GM18517 (cell line): ENCODE measurements around the gene CTSW.

Experiments
- ATAC-seq: cut with Tn5 transposase; IDR thresholded peaks from one replicate; pipeline ENCODE4 v1.9.1; 2021; ENCODE audit warnings: mild to moderate bottlenecking, moderate library complexity; ENCODE audit not compliant: unreplicated experiment

The CTSW gene

DNA sequence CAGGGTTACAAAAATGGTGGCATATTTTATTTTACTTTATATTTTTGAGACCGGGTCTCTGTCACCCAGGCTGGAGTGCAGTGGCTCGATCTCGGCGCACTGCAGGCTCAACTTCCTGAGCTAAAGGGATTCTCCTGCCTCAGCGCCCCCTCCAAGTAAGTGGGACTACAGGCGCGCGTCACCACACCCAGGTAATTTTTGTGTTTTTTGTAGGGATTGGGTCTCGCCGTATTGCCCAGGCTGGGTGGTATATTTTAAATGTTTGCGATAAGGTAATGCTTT, 21.2 kb downstream of the CTSW start:
- no peak for ATAC-seq

- no peak for ATAC-seq
Observed at GRCh38 chr11:65903068-65903481, 23.4 kb downstream of the CTSW start.

DNA sequence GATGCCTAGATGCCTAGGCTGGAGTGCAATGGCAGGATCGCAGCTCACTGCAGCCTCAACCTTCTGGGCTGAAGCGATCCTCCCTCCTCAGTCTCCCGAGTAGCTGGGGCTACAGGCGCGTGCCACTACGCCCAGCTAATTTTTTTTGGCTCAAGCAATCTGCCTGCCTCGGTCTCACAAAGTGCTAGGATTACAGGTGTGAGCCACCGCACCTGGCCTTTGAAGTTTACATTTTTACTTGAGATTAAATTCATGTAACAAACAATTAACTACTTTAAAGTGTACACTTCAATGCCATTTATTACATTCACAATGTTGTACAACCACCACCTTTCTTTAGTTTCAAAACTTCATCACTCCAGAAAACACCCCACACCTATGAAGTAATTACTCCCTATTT, 24.1 kb downstream of the CTSW start:
- no peak for ATAC-seq

DNA sequence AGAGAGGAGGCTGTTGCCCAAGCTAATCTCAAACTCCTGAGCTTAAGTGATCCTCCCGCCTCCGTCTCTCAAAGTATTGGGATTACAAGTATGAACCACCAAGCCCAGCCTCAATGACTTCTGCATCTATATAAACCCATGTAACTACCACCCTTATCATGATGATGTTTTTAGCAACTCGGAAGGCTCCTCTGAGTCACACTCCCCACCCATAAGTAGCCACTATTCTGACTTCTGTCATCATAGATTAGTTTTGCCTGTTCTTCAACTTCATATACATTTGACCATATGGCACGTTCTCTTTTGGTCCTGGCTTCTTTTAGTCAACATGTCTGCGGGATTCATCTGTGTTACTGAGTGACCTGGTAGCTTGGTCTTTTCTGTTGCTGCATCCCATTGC, 27.0 kb downstream of the CTSW start:
- ATAC-seq: no peak

GRCh38 chr11:65907878-65908277, 28.2 kb downstream of the CTSW start:
- no peak for ATAC-seq

DNA sequence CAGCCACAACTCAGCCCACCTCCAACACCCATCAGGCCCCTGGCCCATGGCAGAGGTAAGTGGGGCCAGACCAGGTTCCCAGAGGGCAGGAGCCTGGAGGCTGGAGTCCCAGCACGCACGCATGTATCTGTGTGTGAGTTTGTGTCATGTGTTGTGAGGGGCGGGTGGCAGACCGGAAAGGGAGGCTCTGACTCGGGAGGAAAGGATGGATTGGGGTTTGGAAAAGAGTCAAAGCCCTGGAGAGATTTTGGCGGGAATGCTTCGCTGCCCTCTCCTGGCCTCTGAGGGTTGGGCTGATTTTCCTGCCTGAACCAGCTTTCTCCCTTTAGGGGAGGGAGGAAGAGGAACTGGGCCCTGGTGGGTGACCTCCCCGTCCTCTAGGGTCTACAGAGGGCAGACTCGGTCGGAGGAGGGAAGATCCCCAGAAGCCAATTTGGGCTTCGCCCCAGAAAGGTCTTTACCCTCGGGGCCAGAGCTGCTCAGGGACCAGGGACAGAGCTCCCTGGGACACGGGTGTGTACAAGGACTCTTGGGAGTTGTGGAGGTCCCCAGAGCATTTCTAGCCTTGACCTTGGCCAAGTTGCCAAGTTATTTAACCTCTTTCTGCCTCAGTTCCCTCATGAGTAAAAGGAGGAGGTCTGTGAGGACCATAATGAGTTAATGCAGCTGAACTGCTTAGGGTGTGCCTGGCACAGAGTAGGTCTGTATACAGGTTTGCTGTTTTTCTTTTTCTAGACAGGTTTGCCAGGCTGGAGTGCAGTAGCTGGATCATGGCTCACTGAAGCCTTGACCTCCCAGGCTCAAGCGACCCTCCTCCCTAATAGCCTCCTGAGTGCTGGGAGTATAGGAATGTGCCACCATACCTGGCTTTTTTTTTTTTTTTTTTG, 32.3 kb downstream of the CTSW start:
- no peak for ATAC-seq

DNA sequence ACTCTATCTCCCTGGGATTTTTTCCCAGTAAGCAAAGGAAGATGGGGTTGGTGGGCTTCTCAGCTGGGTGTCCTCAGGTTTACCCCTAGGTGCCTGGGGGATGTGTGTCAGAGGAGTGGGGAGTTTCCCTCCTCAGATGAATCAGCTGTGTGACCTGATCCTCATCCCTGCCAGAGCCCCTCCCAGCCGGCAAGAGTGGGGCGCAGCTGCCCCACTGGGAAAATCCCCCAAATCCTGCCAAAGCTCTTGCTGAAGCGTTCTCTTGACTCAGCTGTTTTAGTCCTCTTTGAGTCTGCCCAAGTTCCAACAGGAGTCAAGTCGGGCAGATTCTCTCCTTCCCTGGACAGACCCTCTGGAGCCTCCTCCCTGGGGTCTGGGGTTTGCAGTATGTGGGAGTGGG, 33.2 kb downstream of the CTSW start:
- no peak for ATAC-seq

- ATAC-seq: no peak
Observed at GRCh38 chr11:65915101-65915820, 35.6 kb downstream of the CTSW start.

DNA sequence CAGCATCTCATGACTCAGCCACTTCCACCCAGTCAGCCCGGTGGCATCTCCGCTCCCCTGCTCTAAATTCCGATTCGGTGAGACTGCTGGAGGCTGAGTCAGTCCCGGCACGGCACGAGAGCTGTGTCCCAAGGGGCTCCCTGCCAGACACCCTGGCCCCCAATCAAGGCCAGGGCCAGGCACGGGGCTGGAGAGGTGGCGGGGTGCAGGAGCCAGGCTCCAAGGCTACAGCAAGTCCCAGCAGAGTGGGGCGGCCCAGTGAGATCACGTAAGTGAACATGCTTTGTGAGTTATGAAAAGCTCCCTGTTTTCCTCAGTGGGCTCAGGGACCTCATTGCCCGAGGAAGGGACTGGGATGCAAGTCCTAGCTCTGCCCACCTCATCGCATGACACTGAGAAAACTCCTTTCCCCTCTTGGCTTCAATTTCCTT, 36.2 kb downstream of the CTSW start:
- ATAC-seq: no peak

DNA sequence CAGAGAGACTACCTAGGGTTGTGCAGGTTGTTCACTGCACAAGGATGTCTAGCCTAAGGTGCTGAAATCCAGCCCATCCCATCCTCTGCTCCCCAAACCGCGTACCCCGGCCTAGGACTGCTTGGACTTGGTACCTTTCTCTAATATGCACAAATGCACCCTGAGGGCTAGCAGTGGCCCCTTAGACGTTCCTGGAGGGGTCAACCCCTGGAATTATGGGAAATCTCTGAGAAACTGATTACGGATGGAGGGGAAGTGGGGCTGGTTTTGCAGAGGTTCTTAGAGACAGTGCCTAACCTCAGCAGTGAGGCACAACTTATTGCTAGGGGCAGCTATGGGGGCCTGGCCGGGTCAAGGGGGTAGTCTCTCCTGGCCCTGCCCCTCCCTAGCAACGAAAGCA, 36.8 kb downstream of the CTSW start:
- ATAC-seq: no peak

GRCh38 chr11:65917077-65917433, 37.4 kb downstream of the CTSW start:
- no peak for ATAC-seq

- ATAC-seq: no peak
Observed at GRCh38 chr11:65917434-65918210, 38.0 kb downstream of the CTSW start.

GRCh38 chr11:65918211-65919140, 38.8 kb downstream of the CTSW start, which contains the start of gene C11orf68:
TSS of gene C11orf68 (minus strand) at chr11:65919062. CDS start at chr11:65919031, 31 bp downstream.
- ATAC-seq: peak; percentile 33

GRCh38 chr11:65919141-65919572, 39.5 kb downstream of the CTSW start, which contains the start of gene DRAP1:
TSS of gene DRAP1 (plus strand) at chr11:65919426. CDS start at chr11:65919502, 76 bp downstream.
- ATAC-seq: peak; percentile 81

GRCh38 chr11:65919573-65920371, 40.1 kb downstream of the CTSW start:
- peak; percentile 52 for ATAC-seq

DNA sequence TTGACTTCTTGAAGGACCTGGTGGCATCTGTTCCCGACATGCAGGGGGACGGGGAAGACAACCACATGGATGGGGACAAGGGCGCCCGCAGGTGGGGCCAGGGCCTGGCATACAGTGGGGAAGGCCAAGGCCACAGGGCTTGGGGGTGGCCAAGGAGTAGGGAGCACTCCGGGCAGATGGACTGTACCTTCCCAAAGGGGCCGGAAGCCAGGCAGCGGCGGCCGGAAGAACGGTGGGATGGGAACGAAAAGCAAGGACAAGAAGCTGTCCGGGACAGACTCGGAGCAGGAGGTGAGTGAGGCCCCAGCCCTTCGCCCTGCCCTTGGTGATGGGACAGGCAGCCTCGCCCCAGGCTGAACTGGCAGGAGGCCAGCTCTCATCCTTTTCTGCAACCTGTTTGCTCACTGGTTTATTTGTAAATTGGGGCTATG, 40.8 kb downstream of the CTSW start:
- no peak for ATAC-seq

DNA sequence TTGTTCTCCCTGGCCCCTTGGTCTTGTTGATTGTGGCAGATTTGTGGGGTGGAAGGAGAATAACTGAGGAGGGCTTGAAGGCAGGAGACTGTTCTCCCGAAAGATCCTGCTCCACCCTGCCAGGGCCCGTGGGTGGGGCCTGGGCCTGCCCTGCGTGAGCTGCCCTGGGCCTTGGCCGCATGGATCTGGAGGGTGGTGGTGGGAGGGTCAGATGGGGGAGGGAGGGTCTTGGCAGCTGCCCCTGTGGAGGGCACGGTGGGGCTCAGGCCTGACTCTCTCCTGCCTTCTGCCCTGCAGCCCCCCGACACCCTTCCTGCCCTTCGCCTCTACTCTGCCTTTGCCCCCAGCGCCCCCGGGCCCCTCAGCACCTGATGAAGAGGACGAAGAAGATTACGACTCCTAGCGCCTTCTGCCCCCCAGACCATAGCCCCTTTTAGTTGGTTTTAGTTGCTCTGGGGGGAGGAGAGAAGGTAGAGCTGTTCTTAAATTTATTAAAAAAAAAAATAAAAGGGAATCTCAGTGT, 41.5 kb downstream of the CTSW start:
- no peak for ATAC-seq

DNA sequence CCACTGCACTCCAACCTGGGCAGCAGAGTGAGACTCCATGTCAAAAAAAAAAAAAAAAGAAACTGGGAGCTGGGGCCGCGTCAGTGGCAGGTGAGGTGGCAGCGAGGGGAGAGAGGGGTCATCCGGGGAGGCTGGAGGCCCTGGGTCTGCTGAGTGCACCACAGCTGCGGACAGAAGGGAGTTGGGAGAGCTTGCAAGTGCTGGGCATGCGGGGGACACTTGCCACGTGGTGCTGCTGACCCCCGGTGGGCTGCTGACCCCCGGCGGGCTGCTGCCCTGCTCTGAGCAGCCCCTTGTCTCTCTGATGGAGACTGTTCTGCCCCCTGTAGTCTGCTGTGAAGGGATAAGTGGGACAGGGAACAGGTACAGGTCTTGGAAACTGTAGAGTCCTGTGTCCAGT, 42.2 kb downstream of the CTSW start:
- ATAC-seq: no peak

DNA sequence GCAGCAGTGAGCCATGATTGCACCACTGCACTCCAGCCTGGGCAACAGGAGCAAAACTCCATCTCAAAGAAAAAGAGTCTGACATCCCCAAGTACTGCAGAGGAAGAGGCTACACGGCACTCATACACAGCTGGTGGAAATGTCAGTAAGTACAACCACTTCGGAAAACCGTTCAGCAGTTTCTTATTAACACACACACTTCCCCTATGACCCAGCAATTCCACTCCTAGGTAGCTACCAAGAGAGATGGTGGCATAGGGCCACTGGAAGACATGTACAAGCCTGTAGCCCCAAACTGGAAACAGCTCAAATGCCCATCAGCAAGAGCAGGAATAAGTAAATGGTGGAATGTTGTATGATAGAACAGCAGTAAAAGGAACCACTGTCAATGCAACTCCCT, 42.9 kb downstream of the CTSW start:
- ATAC-seq: no peak
